ENCODE data around the gene AEBP2.

The AEBP2 gene

DNA sequence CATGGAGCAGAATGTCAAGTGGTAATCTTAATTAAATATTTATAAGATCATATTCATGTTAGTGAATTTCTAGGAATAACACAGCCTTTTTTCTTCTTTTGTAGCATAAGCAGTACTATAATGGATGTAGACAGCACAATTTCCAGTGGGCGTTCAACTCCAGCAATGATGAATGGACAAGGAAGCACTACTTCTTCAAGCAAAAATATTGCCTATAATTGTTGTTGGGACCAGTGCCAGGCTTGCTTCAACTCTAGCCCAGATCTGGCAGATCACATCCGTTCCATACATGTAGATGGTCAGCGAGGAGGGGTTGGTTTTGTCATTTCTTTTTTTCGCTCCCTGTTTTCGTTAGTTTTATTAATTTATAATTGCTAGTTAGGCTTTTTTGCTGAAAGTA lies 23.1 kb downstream of the AEBP2 start:
- no peak for TF ChIP-seq TAF1 (IDR thresholded peaks at IDR 0.05; ENCODE audit: borderline replicate concordance, insufficient read depth, low read length)
- no peak for TF ChIP-seq FOXP2 (optimal IDR thresholded peaks at IDR 0.05; ENCODE audit: borderline replicate concordance, extremely low read depth, extremely low read length, insufficient read depth)
- TF ChIP-seq REST (IDR thresholded peaks at IDR 0.05; ENCODE audit: insufficient read depth in 1 of 2, low read depth in 2 of 2, low read length in 2 of 2), result peak in 1 of 2 experiments; percentile 37; a peak in 1 of 4 replicates
- TF ChIP-seq SIN3A (IDR thresholded peaks at IDR 0.05; ENCODE audit: borderline replicate concordance, insufficient read depth, low read length), result 0 out of 2 replicates have a peak, but pooled peaks have one; percentile 46
- 0 out of 2 replicates have a peak, but pooled peaks have one; percentile 22 for TF ChIP-seq POLR2AphosphoS5 (IDR thresholded peaks at IDR 0.05; ENCODE audit: low read depth, low read length)

DNA sequence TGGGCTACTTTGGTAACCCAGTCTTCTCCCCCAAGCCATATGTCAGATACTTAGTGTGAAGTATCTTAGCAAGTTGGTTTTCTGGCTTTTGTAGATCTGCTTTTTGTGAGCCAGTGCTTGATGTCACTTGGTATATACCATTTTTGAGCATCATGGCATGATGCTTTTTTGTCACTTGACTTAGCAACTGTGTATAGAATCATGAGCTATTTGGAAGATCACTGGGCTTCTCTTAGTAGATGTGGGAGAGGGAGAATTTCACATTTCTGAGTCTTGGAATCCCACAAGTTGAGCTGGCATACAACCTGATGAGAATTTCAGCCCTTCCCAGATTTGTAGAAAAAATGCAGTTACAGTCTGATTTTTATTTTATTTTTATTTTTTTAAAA lies 24.9 kb downstream of the AEBP2 start:
- TF ChIP-seq FOXP2 (optimal IDR thresholded peaks at IDR 0.05; ENCODE audit: borderline replicate concordance, extremely low read depth, extremely low read length, insufficient read depth), result no peak

GRCh38 chr12:19465711-19466110 lies 26.4 kb downstream of the AEBP2 start:
- no peak for TF ChIP-seq POLR2AphosphoS5 (IDR thresholded peaks at IDR 0.05; ENCODE audit: low read depth, low read length)
- no peak for TF ChIP-seq REST (IDR thresholded peaks at IDR 0.05; ENCODE audit: insufficient read depth in 1 of 2, low read depth in 2 of 2, low read length in 2 of 2)
- no peak for TF ChIP-seq FOXP2 (optimal IDR thresholded peaks at IDR 0.05; ENCODE audit: borderline replicate concordance, extremely low read depth, extremely low read length, insufficient read depth)
- no peak for TF ChIP-seq SIN3A (IDR thresholded peaks at IDR 0.05; ENCODE audit: borderline replicate concordance, insufficient read depth, low read length)
- no peak for TF ChIP-seq TAF1 (IDR thresholded peaks at IDR 0.05; ENCODE audit: borderline replicate concordance, insufficient read depth, low read length)

DNA sequence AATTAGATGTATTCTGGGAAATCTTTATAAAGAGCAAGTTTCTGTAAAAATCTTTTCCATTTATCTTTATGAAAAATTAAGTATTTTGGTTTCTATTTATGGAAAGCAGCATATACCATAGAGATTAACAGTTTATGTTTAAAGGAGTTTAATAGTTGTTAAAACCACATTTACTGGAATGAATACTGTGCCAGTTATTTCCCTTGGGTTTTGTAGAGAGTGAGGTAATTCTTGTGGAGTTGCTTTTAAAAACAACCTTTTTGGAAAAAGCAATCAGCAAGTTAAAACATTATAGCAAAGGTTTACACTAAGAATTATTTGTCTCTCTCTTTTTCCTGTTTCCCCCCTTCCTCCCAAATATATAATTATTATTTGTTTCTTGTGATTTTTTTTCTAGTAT lies 34.9 kb downstream of the AEBP2 start:
- TF ChIP-seq POLR2AphosphoS5 (IDR thresholded peaks at IDR 0.05; ENCODE audit: low read depth, low read length) (no peak), REST (IDR thresholded peaks at IDR 0.05; ENCODE audit: insufficient read depth in 1 of 2, low read depth in 2 of 2, low read length in 2 of 2) (no peak), TAF1 (IDR thresholded peaks at IDR 0.05; ENCODE audit: borderline replicate concordance, insufficient read depth, low read length) (no peak), FOXP2 (optimal IDR thresholded peaks at IDR 0.05; ENCODE audit: borderline replicate concordance, extremely low read depth, extremely low read length, insufficient read depth) (no peak), SIN3A (IDR thresholded peaks at IDR 0.05; ENCODE audit: borderline replicate concordance, insufficient read depth, low read length) (no peak)

DNA sequence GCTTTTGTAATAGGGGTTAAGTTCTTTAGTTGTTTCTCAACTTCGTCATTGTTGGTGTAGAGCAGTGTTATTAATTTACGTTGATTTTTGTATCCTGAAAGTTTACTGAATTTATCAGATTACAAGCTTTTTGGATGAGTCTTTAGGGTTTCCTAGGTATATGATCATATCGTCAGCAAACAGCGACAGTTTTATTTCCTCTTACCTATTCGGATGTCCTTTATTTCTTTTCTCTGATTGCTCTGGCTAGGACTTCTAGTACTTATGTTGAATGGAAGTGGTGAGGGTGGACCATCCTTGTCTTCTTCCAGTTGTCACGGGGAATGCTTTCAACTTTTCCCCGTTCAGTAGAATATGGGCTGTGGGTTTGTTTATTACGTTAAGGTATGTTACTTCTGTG lies 37.8 kb downstream of the AEBP2 start:
- no peak for TF ChIP-seq POLR2AphosphoS5 (IDR thresholded peaks at IDR 0.05; ENCODE audit: low read depth, low read length)
- no peak for TF ChIP-seq REST (IDR thresholded peaks at IDR 0.05; ENCODE audit: insufficient read depth in 1 of 2, low read depth in 2 of 2, low read length in 2 of 2)
- TF ChIP-seq FOXP2 (optimal IDR thresholded peaks at IDR 0.05; ENCODE audit: borderline replicate concordance, extremely low read depth, extremely low read length, insufficient read depth), result no peak
- no peak for TF ChIP-seq SIN3A (IDR thresholded peaks at IDR 0.05; ENCODE audit: borderline replicate concordance, insufficient read depth, low read length)
- TF ChIP-seq TAF1 (IDR thresholded peaks at IDR 0.05; ENCODE audit: borderline replicate concordance, insufficient read depth, low read length), result no peak
